Measurements from ENCODE around the gene TUG1. TPM values are rescaled to one million over a fixed set of nuclear protein-coding genes. Genes with fewer than 3 reads are reported as not detected.
A peak's percentile ranks its signal among the peaks of the same experiment; 100 is the strongest.

Gene TUG1
- polyA plus RNA-seq, 3 donors: 9.9 to 81.3 (median 13.9) TPM

DNA sequence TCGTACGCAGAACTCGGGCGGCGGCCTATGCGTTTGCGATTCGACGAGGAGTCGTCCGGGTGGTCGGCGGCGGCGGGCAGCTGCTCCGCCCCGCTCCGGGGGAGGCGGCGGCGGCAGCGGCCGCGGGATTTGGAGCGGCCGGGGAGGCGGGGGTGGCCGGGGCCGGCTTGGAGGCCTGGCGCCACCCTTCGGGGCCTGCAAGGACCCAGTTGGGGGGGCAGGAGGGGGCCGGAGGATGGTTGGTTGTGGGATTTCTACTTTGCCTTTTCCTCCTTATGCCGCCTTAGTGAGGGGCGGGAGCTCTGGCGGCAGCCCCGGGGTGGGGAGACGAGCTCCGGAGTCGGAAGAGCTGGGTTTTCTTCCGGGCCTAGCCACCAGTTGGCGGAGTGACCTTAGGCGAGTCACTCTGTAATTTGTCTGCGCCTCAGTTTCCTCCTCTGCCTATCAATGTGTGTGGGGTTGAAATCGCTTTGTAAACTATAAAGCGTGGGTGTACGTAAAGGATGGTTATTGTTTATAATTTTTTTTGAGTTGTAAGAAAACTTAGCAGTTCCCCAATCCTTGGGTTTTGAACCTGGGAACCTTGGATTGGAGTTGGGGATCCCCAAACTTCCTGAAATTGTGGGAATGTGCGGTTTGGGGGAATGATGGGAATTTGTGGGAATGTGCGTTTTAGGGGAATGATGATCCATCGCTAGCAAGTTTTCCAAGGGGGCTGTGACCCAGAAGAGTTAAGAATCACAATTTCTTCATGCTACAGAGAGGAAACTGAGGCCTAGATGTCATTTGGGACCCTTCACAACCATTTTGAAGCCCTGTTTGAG, 679 bp downstream of the TUG1 start:
- peaks cover 38 to 40% of the 10 kb centered on the region in 2 donors for H3K36me3 Mint-ChIP-seq
- Histone ChIP-seq H2AFZ (ENCODE audit: insufficient read depth, low read depth, low read length, poor library complexity, severe bottlenecking) (peak overlapping the region; percentile 79), H3K4me1 (ENCODE audit: control insufficient read depth in 1 of 2, insufficient read depth in 2 of 2, low read length in 2 of 2) (peaks cover 18 to 28% of the 10 kb centered on the region in 2 donors), H3K9me3 (replicated peaks in 1 of 2; ENCODE audit: control insufficient read depth in 1 of 2, insufficient read depth in 1 of 2, low read length in 2 of 2) (peaks cover 28 to 50% of the 10 kb centered on the region in 2 donors), H3K79me2 (ENCODE audit: insufficient read depth, low read length) (peaks cover 63% of the 10 kb centered on the region), H4K20me1 (ENCODE audit: insufficient read depth, low read length) (peaks cover 30% of the 10 kb centered on the region), H3K4me2 (replicated peaks; ENCODE audit: extremely low read depth, low read length, poor library complexity, severe bottlenecking) (peak overlapping the region; percentile 86), H3K9ac (ENCODE audit: insufficient read depth, low read length, poor library complexity, severe bottlenecking) (peak overlapping the region; percentile 97), H3K36me3 (replicated peaks in 1 of 2; ENCODE audit: control insufficient read depth in 1 of 2, insufficient read depth in 2 of 2, low read length in 2 of 2) (peaks cover 24 to 38% of the 10 kb centered on the region in 2 donors), H3K27ac (ENCODE audit: low read depth in 1 of 2, low read length in 2 of 2) (peak overlapping the region; percentile 85 to 91), H3K27me3 (ENCODE audit: control insufficient read depth in 2 of 2, insufficient read depth in 2 of 2, low read length in 2 of 2) (no peaks in the 10 kb centered on the region), H3K4me3 (replicated peaks in 1 of 3; ENCODE audit: low read depth in 2 of 3, low read length in 3 of 3) (peak overlapping the region; percentile 82 to 98 (median 88))
- H3K9me3 Mint-ChIP-seq: peaks cover 18 to 61% (median 46%) of the 10 kb centered on the region in 7 donors
- intact Hi-C loops (cut with micrococcal nuclease): loop anchor here (5.0 to 10.0 kb wide), 7 partner anchors 113 to 1505 kb away; partner anchors contain the start of genes SMTN (in 2 of the 2), FBXO7 (in 1 of the 2), LIMK2 (in 1 of the 2) and PIK3IP1 (in 1 of the 2)
- WGBS (ENCODE audit: insufficient coverage): 7% methylated on average over 27 of the region's 49 CpGs
- H3K27ac Mint-ChIP-seq: peak overlapping the region; percentile 85 to 99 (median 94)
- H3K4me3 Mint-ChIP-seq: peak overlapping the region; percentile 94 to 95
- peaks cover 34% of the 10 kb centered on the region for H3K4me1 Mint-ChIP-seq
- DNase-seq: peak; percentile 36 to 48 (median 38)
- TF ChIP-seq, protein P1, sequence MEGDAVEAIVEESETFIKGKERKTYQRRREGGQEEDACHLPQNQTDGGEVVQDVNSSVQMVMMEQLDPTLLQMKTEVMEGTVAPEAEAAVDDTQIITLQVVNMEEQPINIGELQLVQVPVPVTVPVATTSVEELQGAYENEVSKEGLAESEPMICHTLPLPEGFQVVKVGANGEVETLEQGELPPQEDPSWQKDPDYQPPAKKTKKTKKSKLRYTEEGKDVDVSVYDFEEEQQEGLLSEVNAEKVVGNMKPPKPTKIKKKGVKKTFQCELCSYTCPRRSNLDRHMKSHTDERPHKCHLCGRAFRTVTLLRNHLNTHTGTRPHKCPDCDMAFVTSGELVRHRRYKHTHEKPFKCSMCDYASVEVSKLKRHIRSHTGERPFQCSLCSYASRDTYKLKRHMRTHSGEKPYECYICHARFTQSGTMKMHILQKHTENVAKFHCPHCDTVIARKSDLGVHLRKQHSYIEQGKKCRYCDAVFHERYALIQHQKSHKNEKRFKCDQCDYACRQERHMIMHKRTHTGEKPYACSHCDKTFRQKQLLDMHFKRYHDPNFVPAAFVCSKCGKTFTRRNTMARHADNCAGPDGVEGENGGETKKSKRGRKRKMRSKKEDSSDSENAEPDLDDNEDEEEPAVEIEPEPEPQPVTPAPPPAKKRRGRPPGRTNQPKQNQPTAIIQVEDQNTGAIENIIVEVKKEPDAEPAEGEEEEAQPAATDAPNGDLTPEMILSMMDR (IDR thresholded peaks at IDR 0.05): no peak
- H3K27me3 Mint-ChIP-seq (ENCODE audit: low read depth in 3 of 3): peaks cover 0 to 3% (median 0%) of the 10 kb centered on the region in 3 donors

DNA sequence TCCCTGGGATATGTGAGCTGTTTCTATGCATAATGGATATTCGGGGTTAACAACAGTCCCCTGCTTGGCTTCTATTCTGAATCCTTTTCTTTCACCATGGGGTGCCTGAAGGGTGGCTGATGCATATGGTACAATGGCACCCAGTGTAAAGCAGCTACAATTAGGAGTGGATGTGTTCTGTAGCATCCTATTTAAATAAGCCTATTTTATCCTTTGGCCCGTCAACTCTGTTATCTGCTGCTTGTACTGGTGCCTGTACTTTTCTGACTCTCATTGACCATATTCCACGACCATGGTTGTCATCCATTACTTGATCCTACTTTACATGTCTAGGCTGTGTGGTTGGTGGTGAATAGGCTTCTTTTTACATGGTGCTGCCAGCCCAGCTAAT, 1.3 kb downstream of the TUG1 start:
- H3K4me1 ChIP-seq (ENCODE audit: control insufficient read depth in 1 of 2, insufficient read depth in 2 of 2, low read length in 2 of 2): peaks cover 18 to 28% of the 10 kb centered on the region in 2 donors
- H3K36me3 ChIP-seq (replicated peaks in 1 of 2; ENCODE audit: control insufficient read depth in 1 of 2, insufficient read depth in 2 of 2, low read length in 2 of 2): peaks cover 24 to 44% of the 10 kb centered on the region in 2 donors
- peak overlapping the region in 1 of 2 donors; percentile 91 for H3K27ac ChIP-seq (ENCODE audit: low read depth in 1 of 2, low read length in 2 of 2)
- H2AFZ ChIP-seq (ENCODE audit: insufficient read depth, low read depth, low read length, poor library complexity, severe bottlenecking): no peak overlapping the region
- peaks cover 20 to 64% (median 52%) of the 10 kb centered on the region in 7 donors for H3K9me3 Mint-ChIP-seq
- DNase-seq: no peak
- peak overlapping the region; percentile 30 to 99 (median 92) for H3K27ac Mint-ChIP-seq
- TF ChIP-seq, protein P1 (IDR thresholded peaks at IDR 0.05): no peak
- peak overlapping the region; percentile 82 to 98 (median 88) for H3K4me3 ChIP-seq (replicated peaks in 1 of 3; ENCODE audit: low read depth in 2 of 3, low read length in 3 of 3)
- H3K4me2 ChIP-seq (replicated peaks; ENCODE audit: extremely low read depth, low read length, poor library complexity, severe bottlenecking): peak overlapping the region; percentile 86
- H3K4me1 Mint-ChIP-seq: peaks cover 32% of the 10 kb centered on the region
- peak overlapping the region; percentile 97 for H3K9ac ChIP-seq (ENCODE audit: insufficient read depth, low read length, poor library complexity, severe bottlenecking)
- H3K27me3 Mint-ChIP-seq (ENCODE audit: low read depth in 3 of 3): peaks cover 0 to 1% (median 0%) of the 10 kb centered on the region in 3 donors
- peaks cover 28 to 56% of the 10 kb centered on the region in 2 donors for H3K9me3 ChIP-seq (replicated peaks in 1 of 2; ENCODE audit: control insufficient read depth in 1 of 2, insufficient read depth in 1 of 2, low read length in 2 of 2)
- H3K79me2 ChIP-seq (ENCODE audit: insufficient read depth, low read length): peaks cover 69% of the 10 kb centered on the region
- H3K4me3 Mint-ChIP-seq: peak overlapping the region; percentile 94 to 95
- intact Hi-C loops (cut with micrococcal nuclease): loop anchor here in 1 of 2 donors (10.0 kb wide), 1 partner anchor 1504 kb away; the partner anchor contains the start of gene FBXO7
- peaks cover 36% of the 10 kb centered on the region for H4K20me1 ChIP-seq (ENCODE audit: insufficient read depth, low read length)
- peaks cover 44 to 46% of the 10 kb centered on the region in 2 donors for H3K36me3 Mint-ChIP-seq
- no CpG with 5 or more reads among the region's 3 CpGs for WGBS (ENCODE audit: insufficient coverage)
- H3K27me3 ChIP-seq (ENCODE audit: control insufficient read depth in 2 of 2, insufficient read depth in 2 of 2, low read length in 2 of 2): no peaks in the 10 kb centered on the region

Measured in CD14-positive monocyte (primary cell).